HepG2 (cell line): ENCODE results near the gene ZBTB21. TPM values are rescaled to one million over a fixed set of nuclear protein-coding genes. Genes with fewer than 3 reads are reported as not detected.

Experiments
- ATAC-seq: fragments of 200-7000 bp; cut with Tn5 transposase; 3 replicates; pipeline ENCODE4 v1.9.1; 2020; ENCODE audit warnings: mild to moderate bottlenecking, moderate library complexity
- BruUV-seq: library from RNA; stranded (reverse); fragments of 400-500 nt; replicated peaks from 2 replicates; lab custom pipeline; 2021; lab: Mats Ljungman, UMichigan
- CTCF ChIA-PET: fragments of 300-600 bp; formaldehyde crosslinking; extraction: SDS; loops from one replicate; lab custom pipeline; 2021; ENCODE audit warnings: low total read pairs, inconsistent platforms, low intra/inter-chr PET ratio; lab: Yijun Ruan, JAX
- POLR2A ChIA-PET: fragments of 350-600 bp; sonication (Branson Sonifier 250); formaldehyde crosslinking; loops from one replicate; lab custom pipeline; 2020; ENCODE audit warnings: antibody characterized with exemption, inconsistent platforms; lab: Yijun Ruan, JAX
- DNase-seq: peaks from one replicate; pipeline ENCODE4 v3.0.0-alpha.2; 2015; ENCODE audit warnings: low spot score
- FAIRE-seq: peaks from 3 replicates; lab custom pipeline; 2011; peaks lifted over from hg19 to GRCh38; lab: Jason Lieb, UNC
- H2AFZ ChIP-seq: one replicate; pipeline ENCODE4 v1.6.1; 2011; ENCODE audit warnings: low read length, inconsistent platforms
- H3K27ac ChIP-seq: fragments of 300-600 bp; 3 replicates; pipeline ENCODE4 v1.8.0; 2011; ENCODE audit warnings: mixed run types, mild to moderate bottlenecking, mixed read lengths, low read length, inconsistent platforms; ENCODE audit not compliant: insufficient read depth; ENCODE audit errors: extremely low read length
- H3K27me3 ChIP-seq, 2 experiments: fragments of 200-600 bp in 1 of 2; 2 replicates in 1 of 2; 3 replicates in 1 of 2; pipeline versions ENCODE4 v1.6.0 to v1.8.0; 2011; ENCODE audit warnings: low read length in 2 of 2, mild to moderate bottlenecking in 2 of 2, moderate library complexity in 2 of 2, inconsistent platforms in 1 of 2; ENCODE audit not compliant: insufficient read depth in 2 of 2, control insufficient read depth in 1 of 2
- H3K36me3 ChIP-seq, 2 experiments: fragments of 200-600 bp in 1 of 2; replicated peaks in 1 of 2; 2 replicates in 1 of 2; 3 replicates in 1 of 2; pipeline versions ENCODE4 v1.5.1 to v1.8.0; 2011; ENCODE audit warnings: low read length in 2 of 2, inconsistent platforms in 1 of 2; ENCODE audit not compliant: insufficient read depth in 2 of 2, control insufficient read depth in 1 of 2
- H3K4me1 ChIP-seq: 2 replicates; pipeline ENCODE4 v1.5.1; 2012; ENCODE audit warnings: low read length, inconsistent platforms; ENCODE audit not compliant: insufficient read depth
- H3K4me2 ChIP-seq: 2 replicates; pipeline ENCODE4 v1.6.0; 2011; ENCODE audit warnings: low read depth, low read length, inconsistent platforms
- H3K4me3 ChIP-seq, 3 experiments: fragments of 200-600 bp in 1 of 3; sonication (generic), shearing (Covaris generic) in 1 of 3; replicated peaks in 1 of 3; 2 replicates each; pipeline ENCODE4 v1.5.1; 2011 to 2016; ENCODE audit warnings: low read length in 3 of 3, inconsistent platforms in 2 of 3, low read depth in 2 of 3, mild to moderate bottlenecking in 2 of 3, control low read depth in 1 of 3, mixed read lengths in 1 of 3; ENCODE audit not compliant: insufficient read depth in 1 of 3
- H3K79me2 ChIP-seq: one replicate; pipeline ENCODE4 v1.6.1; 2011; ENCODE audit warnings: low read length, inconsistent platforms; ENCODE audit not compliant: insufficient read depth
- H3K9ac ChIP-seq: 2 replicates; pipeline ENCODE4 v1.6.0; 2011; ENCODE audit warnings: mild to moderate bottlenecking, low read depth, low read length, inconsistent platforms; ENCODE audit not compliant: insufficient read depth
- H3K9me3 ChIP-seq: 2 replicates; pipeline ENCODE4 v1.5.1; 2012; ENCODE audit warnings: mild to moderate bottlenecking, low read length
- H4K20me1 ChIP-seq: 2 replicates; pipeline ENCODE4 v1.6.0; 2011; ENCODE audit warnings: inconsistent platforms, mild to moderate bottlenecking, low read length, moderate library complexity; ENCODE audit not compliant: insufficient read depth
- ARNTL ChIP-seq: sonication (generic); formaldehyde crosslinking; IDR thresholded peaks from 2 replicates; pipeline ENCODE4 v1.4.0; 2020; ENCODE audit warnings: mild to moderate bottlenecking, missing genetic modification reagents
- DBP ChIP-seq: sonication (generic); formaldehyde crosslinking; IDR thresholded peaks from 2 replicates; pipeline ENCODE4 v1.4.0; 2020; ENCODE audit warnings: missing genetic modification reagents; ENCODE audit errors: not compliant biosample characterization
- ESRRA ChIP-seq: sonication (generic); formaldehyde crosslinking; IDR thresholded peaks from 2 replicates; pipeline ENCODE4 v1.5.1; 2020; ENCODE audit warnings: mild to moderate bottlenecking, low read depth, missing genetic modification reagents
- JUN ChIP-seq: sonication (generic); formaldehyde crosslinking; IDR thresholded peaks from 2 replicates; pipeline ENCODE4 v1.4.0; 2020; ENCODE audit warnings: mild to moderate bottlenecking, missing genetic modification reagents
- KDM6A ChIP-seq: IDR thresholded peaks from 2 replicates; pipeline ENCODE4 v1.6.1; 2016; ENCODE audit warnings: low read depth
- ZBTB37 ChIP-seq: sonication (generic); formaldehyde crosslinking; IDR thresholded peaks from 2 replicates; pipeline ENCODE4 v1.4.0; 2020; ENCODE audit warnings: mild to moderate bottlenecking, missing genetic modification reagents
- ZNF414 ChIP-seq: sonication (generic); formaldehyde crosslinking; IDR thresholded peaks from 2 replicates; pipeline ENCODE4 v1.5.0; 2020; ENCODE audit warnings: missing genetic modification reagents
- WGBS: methylation state at CpG from one replicate; pipeline ENCODE4 v1.1.6; 2017; ENCODE audit warnings: low lambda C conversion rate; 5-methylcytosine and 5-hydroxymethylcytosine counted together
- in situ Hi-C: cut with HindIII; loops from 2 replicates; pipeline ENCODE4 v1.10.0; 2017; ENCODE audit warnings: low pct_unique_long_range_greater_than_20kb; ENCODE audit not compliant: extremely low pct_ligation_motif_present
- intact Hi-C: fragments of 100-400 bp; cut with micrococcal nuclease; formaldehyde crosslinking; loops from one replicate; pipeline ENCODE4 v1.10.0; 2022; ENCODE audit not compliant: unreplicated experiment
- polyA plus RNA-seq, 8 experiments: library from polyadenylated mRNA; depleted of rRNA in 3 of 8; stranded (reverse) in 7 of 8; unstranded in 1 of 8; fragments of >200 nt; fragmentation: Illumina TruSeq in 4 of 8; extraction: Trizol in 4 of 8; gene quantifications; 2 replicates each; pipeline versions ENCODE4 v1.2.1 to v1.2.3, GENCODE V29; 2011 to 2016; ENCODE audit warnings: low read depth in 4 of 8, missing spikeins in 1 of 8, mixed read lengths in 1 of 8; ENCODE audit not compliant: insufficient read depth in 1 of 8
- total RNA-seq, 5 experiments: library from RNA; depleted of rRNA; stranded (reverse); fragments of >200 nt; fragmentation: Illumina TruSeq; extraction: Trizol; gene quantifications; 2 replicates each; pipeline ENCODE4 v1.2.3, GENCODE V29; 2016; ENCODE audit warnings: low read depth in 1 of 5
- TF ChIP-seq, protein P1 (sequence below), 2 experiments: sonication (generic) in 1 of 2; formaldehyde crosslinking in 1 of 2; IDR thresholded peaks; 2 replicates each; pipeline versions ENCODE4 v1.6.1 to v1.9.0; 2014 to 2022; ENCODE audit warnings: antibody characterized with exemption in 1 of 2, borderline replicate concordance in 1 of 2, inconsistent platforms in 1 of 2, low read depth in 1 of 2, missing genetic modification reagents in 1 of 2

ZBTB21 gene
- total and polyA plus RNA-seq, 2 of the 13 experiments (the other 11 are each of a cell fraction or from before 2014, with no cell fraction given), result 4.5 to 6.1 TPM

- intact Hi-C loops, result no loop called here
- TF ChIP-seq KDM6A (no peak), ARNTL (CRISPR knock-in tag) (no peak), ESRRA (CRISPR knock-in tag) (no peak), JUN (no peak)
- H3K4me2 ChIP-seq, result 0 out of 2 replicates have a peak overlapping the region, but pooled peaks have one; percentile 12
Measured at GRCh38 chr21:42056996-42057689, 47.0 kb upstream of the ZBTB21 start.

GRCh38 chr21:42056468-42056867, 46.3 kb upstream of the ZBTB21 start:
- ChIA-PET POLR2A (no interaction called here), CTCF (no interaction called here)
- Histone ChIP-seq H3K4me1 (peaks cover 15% of the 10 kb centered on the region), H3K27me3 (peaks cover 12 to 75% of the 10 kb centered on the region in 2 experiments), H3K36me3 (no peaks in the 10 kb centered on the region), H3K4me3 (no peak overlapping the region), H3K9me3 (no peaks in the 10 kb centered on the region), H3K9ac (no peak overlapping the region), H4K20me1 (no peaks in the 10 kb centered on the region), H2AFZ (no peak overlapping the region), H3K79me2 (no peaks in the 10 kb centered on the region), H3K27ac (no peak overlapping the region), H3K4me2 (no peak overlapping the region)
- no peak for ATAC-seq
- no TSS peak for BruUV-seq
- DNase-seq, result no peak
- FAIRE-seq, result no peak
- intact Hi-C loops, result no loop called here
- in situ Hi-C loops, result no loop called here
- WGBS, result 0% methylated on average over 4 of the region's 11 CpGs
- TF ChIP-seq DBP (CRISPR knock-in tag), result no peak
- TF ChIP-seq, protein P1, sequence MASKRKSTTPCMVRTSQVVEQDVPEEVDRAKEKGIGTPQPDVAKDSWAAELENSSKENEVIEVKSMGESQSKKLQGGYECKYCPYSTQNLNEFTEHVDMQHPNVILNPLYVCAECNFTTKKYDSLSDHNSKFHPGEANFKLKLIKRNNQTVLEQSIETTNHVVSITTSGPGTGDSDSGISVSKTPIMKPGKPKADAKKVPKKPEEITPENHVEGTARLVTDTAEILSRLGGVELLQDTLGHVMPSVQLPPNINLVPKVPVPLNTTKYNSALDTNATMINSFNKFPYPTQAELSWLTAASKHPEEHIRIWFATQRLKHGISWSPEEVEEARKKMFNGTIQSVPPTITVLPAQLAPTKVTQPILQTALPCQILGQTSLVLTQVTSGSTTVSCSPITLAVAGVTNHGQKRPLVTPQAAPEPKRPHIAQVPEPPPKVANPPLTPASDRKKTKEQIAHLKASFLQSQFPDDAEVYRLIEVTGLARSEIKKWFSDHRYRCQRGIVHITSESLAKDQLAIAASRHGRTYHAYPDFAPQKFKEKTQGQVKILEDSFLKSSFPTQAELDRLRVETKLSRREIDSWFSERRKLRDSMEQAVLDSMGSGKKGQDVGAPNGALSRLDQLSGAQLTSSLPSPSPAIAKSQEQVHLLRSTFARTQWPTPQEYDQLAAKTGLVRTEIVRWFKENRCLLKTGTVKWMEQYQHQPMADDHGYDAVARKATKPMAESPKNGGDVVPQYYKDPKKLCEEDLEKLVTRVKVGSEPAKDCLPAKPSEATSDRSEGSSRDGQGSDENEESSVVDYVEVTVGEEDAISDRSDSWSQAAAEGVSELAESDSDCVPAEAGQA (IDR thresholded peaks at IDR 0.05; ENCODE audit: low read depth), result no peak
- TF ChIP-seq, protein P1 (CRISPR knock-in tag; IDR thresholded peaks at IDR 0.05; ENCODE audit: borderline replicate concordance), result no peak
- TF ChIP-seq ZNF414 (CRISPR knock-in tag), result no peak
- no peak for TF ChIP-seq ZBTB37 (CRISPR knock-in tag)

More at GRCh38 chr21:42056996-42057689, 47.0 kb upstream of the ZBTB21 start:
- ChIA-PET CTCF (no interaction called here), POLR2A (no interaction called here)
- H3K9ac ChIP-seq, result no peak overlapping the region
- H3K4me1 ChIP-seq, result peaks cover 15% of the 10 kb centered on the region
- no TSS peak for BruUV-seq
- H3K4me3 ChIP-seq, result no peak overlapping the region
- peaks cover 12 to 77% of the 10 kb centered on the region in 2 experiments for H3K27me3 ChIP-seq
- WGBS, result 16% methylated on average over 17 of the region's 17 CpGs
- no peak; the same call in 2 of the 3 replicates for ATAC-seq
- no peaks in the 10 kb centered on the region for H3K36me3 ChIP-seq
- in situ Hi-C loops, result no loop called here
- H3K79me2 ChIP-seq, result no peaks in the 10 kb centered on the region
- no peak overlapping the region for H3K27ac ChIP-seq
- H2AFZ ChIP-seq, result no peak overlapping the region
- no peak for DNase-seq
- H4K20me1 ChIP-seq, result no peaks in the 10 kb centered on the region
- FAIRE-seq, result no peak
- no peaks in the 10 kb centered on the region for H3K9me3 ChIP-seq
